OCI-LY3 (cell line): Measurements from ENCODE around the gene MR1.

ENCODE experiments used
- CTCF ChIP-seq: fragments of 200-600, 300-600 bp; sonication (generic); IDR thresholded peaks from 2 replicates; pipeline ENCODE4 v1.5.1; 2014; ENCODE audit warnings: antibody characterized with exemption, low read length, low read depth
- EZH2phosphoT487 ChIP-seq: fragments of 200-600 bp; shearing (Covaris generic); IDR thresholded peaks from 2 replicates; pipeline ENCODE4 v1.6.1; 2018; ENCODE audit warnings: antibody characterized with exemption, mixed run types, low read depth

GRCh38 chr1:181014477-181015250 lies 19.1 kb upstream of the MR1 start:
- no peak for TF ChIP-seq CTCF
- no peak for TF ChIP-seq EZH2phosphoT487
